AG04450 (cell line): ENCODE measurements around the gene DCAKD. TPM values are rescaled to one million over a fixed set of nuclear protein-coding genes. Genes with fewer than 3 reads are reported as not detected.

Source experiments
- CTCF ChIA-PET: fragments of 300-600, 350-600 bp; formaldehyde crosslinking; extraction: SDS; loops from one replicate; lab custom pipeline; 2022; ENCODE audit warnings: antibody characterized with exemption, inconsistent platforms; lab: Charles Lee
- POLR2A ChIA-PET: fragments of 350-600 bp; formaldehyde crosslinking; extraction: SDS; loops from one replicate; lab custom pipeline; 2021; ENCODE audit warnings: antibody characterized with exemption, inconsistent platforms; lab: Yijun Ruan, JAX
- DNase-seq: peaks from one replicate; pipeline ENCODE4 v3.0.0-alpha.2; 2011; ENCODE audit warnings: low read depth, low spot score
- H3K27ac ChIP-seq: one replicate; pipeline ENCODE4 v1.5.1; 2012; ENCODE audit warnings: low read depth, low read length, control low read depth
- H3K27me3 ChIP-seq: one replicate; pipeline ENCODE4 v1.6.0; 2012; ENCODE audit warnings: low read length; ENCODE audit not compliant: control insufficient read depth, insufficient read depth
- H3K4me3 ChIP-seq: 2 replicates; pipeline ENCODE4 v1.5.1; 2011; ENCODE audit warnings: mild to moderate bottlenecking, low read depth, low read length, control low read depth
- H3K9me3 ChIP-seq: 2 replicates; pipeline ENCODE4 v1.5.1; 2012; ENCODE audit warnings: low read length; ENCODE audit not compliant: control insufficient read depth, insufficient read depth
- CTCF ChIP-seq: IDR thresholded peaks from 2 replicates; pipeline ENCODE4 v1.5.1; 2011; ENCODE audit warnings: low read depth, low read length, control low read depth, inconsistent platforms
- polyA plus RNA-seq: library from polyadenylated mRNA; depleted of rRNA; stranded (reverse); fragments of >200 nt; gene quantifications from 2 replicates; pipeline ENCODE4 v1.2.3, GENCODE V29; 2011

Gene DCAKD
- polyA plus RNA-seq, 1 experiment = 21.8 TPM

- CTCF ChIA-PET = interaction anchor here (1.1 to 2.0 kb wide), 3 partner anchors 10 to 49 kb away, joined by 3 to 12 read pairs (median 5); partner anchors contain the start of gene ACBD4
- H3K9me3 ChIP-seq = no peaks in the 10 kb centered on the region
- no peak overlapping the region for H3K27ac ChIP-seq
- POLR2A ChIA-PET = no interaction called here
- no peak overlapping the region for H3K4me3 ChIP-seq
- no peak for TF ChIP-seq CTCF
- H3K27me3 ChIP-seq = no peaks in the 10 kb centered on the region
- no peak for DNase-seq
Observed at GRCh38 chr17:45086391-45086790, 35.0 kb upstream of the DCAKD start.

- Histone ChIP-seq H3K27me3 (no peaks in the 10 kb centered on the region), H3K27ac (peak overlapping the region; percentile 71), H3K4me3 (no peak overlapping the region), H3K9me3 (no peaks in the 10 kb centered on the region)
- POLR2A ChIA-PET = interaction anchor here (0.6 kb wide), 1 partner anchor 35 kb away, joined by 4 read pairs; no protein-coding TSS in a partner anchor
- TF ChIP-seq CTCF = no peak
- no peak for DNase-seq
- CTCF ChIA-PET = interaction anchor here (1.6 kb wide), 1 partner anchor 54 kb away, joined by 7 read pairs; the partner anchor contains the start of gene ACBD4
Observed at GRCh38 chr17:45081047-45081703, 29.7 kb upstream of the DCAKD start.

- DNase-seq = no peak
- H3K27ac ChIP-seq = no peak overlapping the region
- ChIA-PET POLR2A (no interaction called here), CTCF (interaction anchor here (2.0 to 6.0 kb wide), 2 partner anchors 21 to 58 kb away, joined by 7 to 29 read pairs; partner anchors contain the start of gene ACBD4)
- no peak overlapping the region for H3K4me3 ChIP-seq
- H3K9me3 ChIP-seq = no peaks in the 10 kb centered on the region; the same call in 1 of the 2 replicates
- no peaks in the 10 kb centered on the region for H3K27me3 ChIP-seq
- no peak for TF ChIP-seq CTCF
Observed at GRCh38 chr17:45077643-45078042, 26.2 kb upstream of the DCAKD start.

- CTCF ChIA-PET = interaction anchor here (0.6 to 6.0 kb wide), 3 partner anchors 8 to 62 kb away, joined by 3 to 29 read pairs (median 4); partner anchors contain the start of gene ACBD4
Observed at GRCh38 chr17:45073414-45074070, 22.1 kb upstream of the DCAKD start.

More at GRCh38 chr17:45073414-45074070, 22.1 kb upstream of the DCAKD start:
- POLR2A ChIA-PET = interaction anchor here (0.6 to 2.9 kb wide), 11 partner anchors 8 to 480 kb away, joined by 3 to 26 read pairs (median 4); partner anchors contain the start of genes HEXIM1 and NMT1
- Histone ChIP-seq H3K27me3 (no peaks in the 10 kb centered on the region), H3K27ac (peak overlapping the region; percentile 92), H3K9me3 (no peaks in the 10 kb centered on the region; the same call in 1 of the 2 replicates), H3K4me3 (no peak overlapping the region)
- DNase-seq = peak; percentile 93
- no peak for TF ChIP-seq CTCF
